HepG2 (cell line): ENCODE data around the gene KDM6B. TPM values are rescaled to one million over a fixed set of nuclear protein-coding genes. Genes with fewer than 3 reads are reported as not detected.

Experiments used
- AKNA ChIP-seq: sonication (generic); formaldehyde crosslinking; IDR thresholded peaks from 2 replicates; pipeline ENCODE4 v1.4.0; 2020; ENCODE audit warnings: missing genetic modification reagents, borderline replicate concordance
- NFIC ChIP-seq: IDR thresholded peaks from 2 replicates; pipeline ENCODE4 v1.6.1; 2012; ENCODE audit warnings: mild to moderate bottlenecking, low read length, inconsistent platforms
- NFYC ChIP-seq: IDR thresholded peaks from 2 replicates; pipeline ENCODE4 v1.6.1; 2016; ENCODE audit warnings: missing genetic modification reagents, missing compliant biosample characterization
- PHF5A ChIP-seq: IDR thresholded peaks from one replicate; pipeline ENCODE4 v1.6.1; 2018; ENCODE audit warnings: low read depth, missing genetic modification reagents; ENCODE audit not compliant: unreplicated experiment
- SMARCE1 ChIP-seq: fragments of 450-650 bp; IDR thresholded peaks from 2 replicates; pipeline ENCODE4 v1.6.1; 2017; ENCODE audit warnings: borderline replicate concordance
- SPEN ChIP-seq: sonication (generic); formaldehyde crosslinking; IDR thresholded peaks from 2 replicates; pipeline ENCODE4 v1.5.1; 2020; ENCODE audit warnings: low read depth, mild to moderate bottlenecking, missing genetic modification reagents
- SUZ12 ChIP-seq: fragments of 150-350 bp; IDR thresholded peaks from 2 replicates; pipeline ENCODE4 v1.6.1; 2014; ENCODE audit warnings: low read depth, low read length
- TFDP1 ChIP-seq: IDR thresholded peaks from 2 replicates; pipeline ENCODE4 v1.6.1; 2016; ENCODE audit warnings: missing compliant biosample characterization, missing genetic modification reagents, borderline replicate concordance
- ZNF142 ChIP-seq: sonication (generic); formaldehyde crosslinking; IDR thresholded peaks from 2 replicates; pipeline ENCODE4 v1.4.0; 2020; ENCODE audit warnings: missing genetic modification reagents
- ZNF180 ChIP-seq: sonication (generic); formaldehyde crosslinking; IDR thresholded peaks from 2 replicates; pipeline ENCODE4 v1.4.0; 2020; ENCODE audit warnings: low read depth, missing genetic modification reagents, borderline replicate concordance
- ZNF224 ChIP-seq: sonication (generic); formaldehyde crosslinking; IDR thresholded peaks from 2 replicates; pipeline ENCODE4 v1.5.0; 2020; ENCODE audit warnings: mild to moderate bottlenecking, missing genetic modification reagents
- ZNF572 ChIP-seq: sonication (generic); formaldehyde crosslinking; IDR thresholded peaks from 2 replicates; pipeline ENCODE4 v1.5.1; 2020; ENCODE audit warnings: mild to moderate bottlenecking, missing genetic modification reagents
- ZNF724P ChIP-seq: sonication (generic); formaldehyde crosslinking; IDR thresholded peaks from 2 replicates; pipeline ENCODE4 v1.8.0; 2022; ENCODE audit warnings: missing genetic modification reagents, borderline replicate concordance
- ZSCAN25 ChIP-seq: sonication (generic); formaldehyde crosslinking; IDR thresholded peaks from 2 replicates; pipeline ENCODE4 v1.8.0; 2022; ENCODE audit warnings: mild to moderate bottlenecking, missing genetic modification reagents
- polyA plus RNA-seq, 8 experiments: library from polyadenylated mRNA; depleted of rRNA in 3 of 8; stranded (reverse) in 7 of 8; unstranded in 1 of 8; fragments of >200 nt; fragmentation: Illumina TruSeq in 4 of 8; extraction: Trizol in 4 of 8; gene quantifications; 2 replicates each; pipeline versions ENCODE4 v1.2.1 to v1.2.3, GENCODE V29; 2011 to 2016; ENCODE audit warnings: low read depth in 4 of 8, missing spikeins in 1 of 8, mixed read lengths in 1 of 8; ENCODE audit not compliant: insufficient read depth in 1 of 8
- total RNA-seq, 5 experiments: library from RNA; depleted of rRNA; stranded (reverse); fragments of >200 nt; fragmentation: Illumina TruSeq; extraction: Trizol; gene quantifications; 2 replicates each; pipeline ENCODE4 v1.2.3, GENCODE V29; 2016; ENCODE audit warnings: low read depth in 1 of 5

KDM6B gene
- total and polyA plus RNA-seq, 2 of the 13 experiments (the other 11 are each of a cell fraction or from before 2014, with no cell fraction given) = 1.3 to 2.1 TPM

- TF ChIP-seq ZNF142 (CRISPR knock-in tag) = 0 out of 2 replicates have a peak, but pooled peaks have one; percentile 24
- TF ChIP-seq AKNA = no peak
- TF ChIP-seq NFYC (CRISPR knock-in tag) = no peak
- no peak for TF ChIP-seq ZSCAN25 (CRISPR knock-in tag)
- TF ChIP-seq ZNF180 (CRISPR knock-in tag) = no peak
- no peak for TF ChIP-seq SUZ12
- TF ChIP-seq TFDP1 = no peak; the same call in 1 of the 2 replicates
- no peak for TF ChIP-seq NFIC
- peak; percentile 50 for TF ChIP-seq PHF5A
- TF ChIP-seq ZNF224 (CRISPR knock-in tag) = 0 out of 2 replicates have a peak, but pooled peaks have one; percentile 58
- TF ChIP-seq ZNF572 (CRISPR knock-in tag) = no peak
- TF ChIP-seq SPEN (CRISPR knock-in tag) = peak; percentile 3
- TF ChIP-seq ZNF724P (CRISPR knock-in tag) = no peak
- no peak for TF ChIP-seq SMARCE1
Observed at GRCh38 chr17:7841915-7842379, 7.9 kb downstream of the KDM6B start (continued).
